ENCODE results near the gene SLC35B4. TPM values are rescaled to one million over a fixed set of nuclear protein-coding genes. Genes with fewer than 3 reads are reported as not detected.

Gene SLC35B4
- total and polyA plus RNA-seq, 7 donors, result 2.4 to 9.4 (median 6.1) TPM

DNA sequence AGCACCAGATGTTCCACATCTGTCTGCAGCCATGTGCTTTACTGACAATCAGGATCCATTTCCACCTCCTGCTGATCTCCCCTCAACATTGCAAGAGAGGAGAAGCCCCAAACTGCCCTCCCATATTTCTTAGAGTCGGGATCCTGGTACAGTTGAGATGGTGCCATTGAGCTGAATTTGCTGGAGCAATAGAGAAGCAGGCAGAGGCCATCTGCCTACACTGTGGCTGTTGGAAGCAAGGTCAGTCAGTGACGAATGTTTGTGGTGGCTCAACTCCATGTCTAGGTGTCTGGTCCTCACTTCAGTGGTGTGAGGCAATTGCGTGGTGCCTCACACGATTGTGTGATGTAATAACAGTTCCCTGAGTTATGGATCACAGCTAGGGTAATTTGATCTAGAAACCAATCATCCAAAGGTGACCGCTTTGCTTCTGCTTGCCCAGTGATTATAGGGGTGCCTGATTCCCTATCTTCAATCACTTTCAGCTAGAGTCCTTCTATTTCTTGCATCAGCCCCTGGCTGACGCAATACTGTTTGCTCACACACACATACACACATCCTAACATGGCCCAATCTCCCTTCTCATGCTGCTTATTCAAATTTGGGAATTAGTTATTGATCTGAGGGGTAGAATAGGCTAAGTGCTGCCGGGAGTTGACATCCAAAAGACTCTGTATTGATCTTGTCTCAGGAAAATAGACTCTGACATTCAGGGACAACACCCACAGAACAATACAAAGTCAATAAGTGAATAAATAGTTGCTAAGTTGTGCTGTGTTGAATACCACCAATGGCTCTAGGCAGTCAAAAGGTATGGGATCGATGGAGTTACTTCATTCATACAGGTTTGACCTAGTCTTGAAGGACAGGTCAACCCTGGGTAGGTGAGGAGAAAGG, 46.1 kb upstream of the SLC35B4 start:
- no peaks in the 10 kb centered on the region for H3K4me1 ChIP-seq
- intact Hi-C loops (cut with DNase I), result no loop called here
- no peak overlapping the region for H3K4me3 ChIP-seq
- H3K9me3 ChIP-seq, result no peaks in the 10 kb centered on the region
- H3K27ac ChIP-seq, result no peak overlapping the region
- no peak for TF ChIP-seq POLR2A (IDR thresholded peaks at IDR 0.05)
- no peak for TF ChIP-seq POLR2AphosphoS5 (IDR thresholded peaks at IDR 0.05)
- TF ChIP-seq, protein P1, sequence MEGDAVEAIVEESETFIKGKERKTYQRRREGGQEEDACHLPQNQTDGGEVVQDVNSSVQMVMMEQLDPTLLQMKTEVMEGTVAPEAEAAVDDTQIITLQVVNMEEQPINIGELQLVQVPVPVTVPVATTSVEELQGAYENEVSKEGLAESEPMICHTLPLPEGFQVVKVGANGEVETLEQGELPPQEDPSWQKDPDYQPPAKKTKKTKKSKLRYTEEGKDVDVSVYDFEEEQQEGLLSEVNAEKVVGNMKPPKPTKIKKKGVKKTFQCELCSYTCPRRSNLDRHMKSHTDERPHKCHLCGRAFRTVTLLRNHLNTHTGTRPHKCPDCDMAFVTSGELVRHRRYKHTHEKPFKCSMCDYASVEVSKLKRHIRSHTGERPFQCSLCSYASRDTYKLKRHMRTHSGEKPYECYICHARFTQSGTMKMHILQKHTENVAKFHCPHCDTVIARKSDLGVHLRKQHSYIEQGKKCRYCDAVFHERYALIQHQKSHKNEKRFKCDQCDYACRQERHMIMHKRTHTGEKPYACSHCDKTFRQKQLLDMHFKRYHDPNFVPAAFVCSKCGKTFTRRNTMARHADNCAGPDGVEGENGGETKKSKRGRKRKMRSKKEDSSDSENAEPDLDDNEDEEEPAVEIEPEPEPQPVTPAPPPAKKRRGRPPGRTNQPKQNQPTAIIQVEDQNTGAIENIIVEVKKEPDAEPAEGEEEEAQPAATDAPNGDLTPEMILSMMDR (IDR thresholded peaks at IDR 0.05), result no peak
- TF ChIP-seq EP300 (IDR thresholded peaks at IDR 0.05), result no peak
- no peaks in the 10 kb centered on the region for H3K27me3 ChIP-seq
- no peak for DNase-seq
- 87 to 94% methylated on average over 8 of the region's 8 CpGs for WGBS, 2 donors
- no peaks in the 10 kb centered on the region for H3K36me3 ChIP-seq

DNA sequence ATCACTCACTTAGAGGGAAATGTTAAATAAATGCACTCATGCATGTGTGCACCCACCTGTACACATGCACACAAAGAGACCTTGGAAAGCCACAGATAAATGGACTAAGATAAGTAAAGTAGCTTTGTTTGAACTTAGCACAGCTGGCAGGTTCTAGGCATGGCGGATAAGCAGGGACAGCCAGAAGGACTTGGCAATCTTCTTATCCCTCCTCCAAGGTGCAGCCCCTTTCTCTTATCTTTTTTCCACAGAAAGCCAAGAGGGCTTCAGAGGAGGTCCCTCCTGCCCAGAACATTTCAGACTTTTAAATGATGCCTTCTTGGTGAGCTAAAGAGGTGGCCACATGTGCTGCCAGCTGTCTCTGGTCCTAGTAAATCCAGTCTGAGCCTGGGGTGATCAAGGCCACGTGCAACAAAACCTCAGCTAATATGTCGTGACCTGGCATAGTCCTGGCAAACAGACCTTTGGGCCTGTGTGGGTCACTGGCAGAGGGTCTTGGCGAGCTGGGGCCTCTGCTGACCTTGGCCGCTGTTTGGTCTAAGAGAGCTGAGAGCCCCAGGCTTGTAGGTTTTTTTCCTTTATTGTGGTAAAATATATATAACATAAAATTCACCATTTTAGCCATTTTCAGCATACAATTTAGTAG, 43.2 kb upstream of the SLC35B4 start:
- 86 to 88% methylated on average over 5 of the region's 5 CpGs for WGBS, 2 donors
- no peak for TF ChIP-seq POLR2A (IDR thresholded peaks at IDR 0.05)
- TF ChIP-seq, protein P1 (IDR thresholded peaks at IDR 0.05), result no peak
- TF ChIP-seq POLR2AphosphoS5 (IDR thresholded peaks at IDR 0.05), result no peak
- no peak for TF ChIP-seq EP300 (IDR thresholded peaks at IDR 0.05)
- no peak overlapping the region for H3K4me3 ChIP-seq
- no peaks in the 10 kb centered on the region for H3K9me3 ChIP-seq
- H3K36me3 ChIP-seq, result no peaks in the 10 kb centered on the region
- intact Hi-C loops (cut with DNase I), result no loop called here
- no peaks in the 10 kb centered on the region for H3K27me3 ChIP-seq
- no peak overlapping the region for H3K27ac ChIP-seq
- no peaks in the 10 kb centered on the region for H3K4me1 ChIP-seq
- DNase-seq, result no peak

DNA sequence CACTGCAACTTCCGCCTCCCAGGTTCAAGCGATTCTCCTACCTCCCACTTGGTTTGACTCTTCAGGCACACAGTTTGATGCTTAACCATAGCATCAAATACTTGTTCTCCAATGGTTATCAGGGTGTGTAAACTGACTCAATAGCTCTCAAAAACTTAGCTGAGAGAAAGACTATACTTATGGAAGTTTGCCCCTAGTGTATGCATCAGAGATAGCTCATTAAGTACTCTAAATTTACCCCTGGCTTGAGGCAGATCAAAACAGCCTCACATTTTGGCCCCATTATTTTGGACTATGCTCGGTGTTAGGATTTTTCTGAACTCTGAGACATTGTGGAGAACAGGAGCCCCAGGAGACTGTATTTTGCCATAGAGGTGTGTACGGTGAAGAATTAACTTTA, 40.8 kb upstream of the SLC35B4 start:
- Histone ChIP-seq H3K36me3 (no peaks in the 10 kb centered on the region), H3K9me3 (no peaks in the 10 kb centered on the region), H3K27me3 (no peaks in the 10 kb centered on the region), H3K27ac (no peak overlapping the region), H3K4me3 (no peak overlapping the region), H3K4me1 (no peaks in the 10 kb centered on the region)
- 95% methylated on average over 4 of the region's 4 CpGs for WGBS, 2 donors
- TF ChIP-seq, protein P1 (IDR thresholded peaks at IDR 0.05), result no peak
- TF ChIP-seq POLR2AphosphoS5 (IDR thresholded peaks at IDR 0.05), result no peak
- no peak for TF ChIP-seq EP300 (IDR thresholded peaks at IDR 0.05)
- TF ChIP-seq POLR2A (IDR thresholded peaks at IDR 0.05), result no peak
- DNase-seq, result no peak
- intact Hi-C loops (cut with DNase I), result no loop called here

DNA sequence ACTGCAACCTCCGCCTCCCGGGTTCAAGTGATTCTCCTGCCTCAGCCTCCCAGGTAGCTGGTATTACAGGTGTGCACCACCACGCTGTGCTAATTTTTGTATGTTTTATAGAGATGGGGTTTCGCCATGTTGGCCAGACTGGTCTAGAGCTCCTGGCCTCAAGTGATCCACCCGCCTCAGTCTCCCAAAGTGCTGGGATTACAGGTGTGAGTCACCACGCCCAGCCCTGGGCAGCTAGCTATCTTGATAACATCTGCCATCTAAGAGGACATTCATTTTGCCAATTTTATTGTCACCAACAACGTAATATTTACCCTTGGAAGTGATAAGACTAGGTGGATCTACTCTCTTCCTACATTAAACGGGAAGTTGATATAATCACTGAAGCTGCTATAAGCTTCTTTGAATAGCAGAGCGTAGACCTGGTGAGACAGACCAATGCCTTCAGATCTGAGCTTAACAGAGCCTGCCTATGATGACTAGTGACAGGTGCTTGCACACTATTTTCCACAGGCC, 39.7 kb upstream of the SLC35B4 start:
- intact Hi-C loops (cut with DNase I), result no loop called here
- TF ChIP-seq, protein P1 (IDR thresholded peaks at IDR 0.05), result no peak
- TF ChIP-seq POLR2AphosphoS5 (IDR thresholded peaks at IDR 0.05) (no peak), POLR2A (IDR thresholded peaks at IDR 0.05) (no peak), EP300 (IDR thresholded peaks at IDR 0.05) (no peak)

More for the DNA sequence above, 39.7 kb upstream of the SLC35B4 start:
- H3K36me3 ChIP-seq, result no peaks in the 10 kb centered on the region
- H3K4me1 ChIP-seq, result no peaks in the 10 kb centered on the region
- no peaks in the 10 kb centered on the region for H3K27me3 ChIP-seq
- no peak overlapping the region for H3K27ac ChIP-seq
- H3K9me3 ChIP-seq, result no peaks in the 10 kb centered on the region
- H3K4me3 ChIP-seq, result no peak overlapping the region
- no peak for DNase-seq
- WGBS, 2 donors, result 39 to 81% methylated on average over 9 of the region's 9 CpGs

All from sigmoid colon (tissue), 7 donors.